HG02870 (cell line): ENCODE data around the gene SEMG1.

Experiments used
- ATAC-seq: cut with Tn5 transposase; IDR thresholded peaks from one replicate; pipeline ENCODE4 v1.9.1; 2021; ENCODE audit warnings: mild to moderate bottlenecking, moderate library complexity; ENCODE audit not compliant: unreplicated experiment

Gene SEMG1, protein sequence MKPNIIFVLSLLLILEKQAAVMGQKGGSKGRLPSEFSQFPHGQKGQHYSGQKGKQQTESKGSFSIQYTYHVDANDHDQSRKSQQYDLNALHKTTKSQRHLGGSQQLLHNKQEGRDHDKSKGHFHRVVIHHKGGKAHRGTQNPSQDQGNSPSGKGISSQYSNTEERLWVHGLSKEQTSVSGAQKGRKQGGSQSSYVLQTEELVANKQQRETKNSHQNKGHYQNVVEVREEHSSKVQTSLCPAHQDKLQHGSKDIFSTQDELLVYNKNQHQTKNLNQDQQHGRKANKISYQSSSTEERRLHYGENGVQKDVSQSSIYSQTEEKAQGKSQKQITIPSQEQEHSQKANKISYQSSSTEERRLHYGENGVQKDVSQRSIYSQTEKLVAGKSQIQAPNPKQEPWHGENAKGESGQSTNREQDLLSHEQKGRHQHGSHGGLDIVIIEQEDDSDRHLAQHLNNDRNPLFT

DNA sequence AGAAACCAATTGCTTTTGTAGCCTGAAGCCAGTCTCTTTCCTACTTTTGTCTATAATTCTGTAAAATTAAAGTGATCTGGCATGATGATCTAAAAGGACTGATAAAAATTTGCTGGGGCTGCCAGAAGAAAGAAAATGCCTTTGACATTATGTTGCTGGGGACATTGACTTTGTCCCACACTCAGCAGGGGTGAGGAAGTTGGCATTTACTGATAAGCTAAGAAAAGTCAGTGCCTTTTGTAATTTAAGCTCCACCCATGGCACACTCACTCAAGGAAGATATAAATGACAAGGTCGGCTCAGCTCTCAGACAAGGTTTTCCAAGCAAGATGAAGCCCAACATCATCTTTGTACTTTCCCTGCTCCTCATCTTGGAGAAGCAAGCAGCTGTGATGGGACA lies at the start of gene SEMG1:
SEMG1 (plus strand) TSS at position 309 of the 400 bp plus-strand sequence; CDS start at position 330, 21 bp downstream.
- no peak for ATAC-seq

GRCh38 chr20:45157962-45158361 lies 48.9 kb upstream of the SEMG1 start:
- no peak for ATAC-seq

GRCh38 chr20:45163083-45163803 lies 43.6 kb upstream of the SEMG1 start:
- no peak for ATAC-seq

- ATAC-seq: no peak
These were observed 41.9 kb upstream of the SEMG1 start for GRCh38 chr20:45164906-45165305.

- no peak for ATAC-seq
These were observed 33.3 kb upstream of the SEMG1 start for GRCh38 chr20:45173522-45173921.

DNA sequence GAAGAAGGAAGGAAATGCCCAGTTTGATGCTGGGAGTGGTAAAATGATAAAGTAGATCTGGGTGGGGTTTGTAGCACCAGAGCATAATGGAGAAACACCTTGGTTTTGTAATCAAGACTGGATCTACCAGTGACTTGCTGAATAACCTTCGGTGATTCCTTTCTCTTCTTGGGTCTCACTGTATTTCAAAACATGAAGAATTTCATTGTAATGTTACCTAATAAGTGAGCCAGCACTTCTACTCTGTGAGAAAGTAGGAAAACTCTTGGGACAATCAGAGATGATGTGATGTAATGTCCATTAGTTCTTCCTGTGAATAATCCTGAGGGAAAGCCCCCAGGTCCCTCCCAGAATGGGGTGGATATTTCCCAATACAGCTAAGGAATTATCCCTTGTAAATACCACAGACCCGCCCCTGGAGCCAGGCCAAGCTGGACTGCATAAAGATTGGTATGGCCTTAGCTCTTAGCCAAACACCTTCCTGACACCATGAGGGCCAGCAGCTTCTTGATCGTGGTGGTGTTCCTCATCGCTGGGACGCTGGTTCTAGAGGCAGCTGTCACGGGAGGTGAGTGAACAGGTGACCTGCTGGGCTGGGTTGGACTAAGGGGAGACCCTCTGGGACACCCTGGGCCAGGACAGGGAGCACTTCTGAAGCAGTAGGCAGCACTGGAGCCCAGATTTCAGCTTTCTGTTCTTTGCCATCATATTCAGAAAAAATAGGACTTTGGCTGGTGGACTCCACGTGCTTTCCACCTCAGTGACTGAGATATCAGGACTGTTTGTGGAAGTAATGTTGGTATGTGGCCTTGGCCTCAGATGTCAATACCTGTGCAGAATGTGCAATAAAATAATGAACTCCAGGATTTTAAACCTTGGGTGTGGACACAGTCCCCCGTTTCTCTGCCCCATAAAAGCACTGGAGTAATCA lies 32.1 kb upstream of the SEMG1 start, which contains the start of gene PI3:
PI3 (plus strand) TSS at position 469 of the 931 bp plus-strand sequence; CDS start at position 490, 21 bp downstream.
- no peak for ATAC-seq

- ATAC-seq: no peak
These were observed 30.1 kb upstream of the SEMG1 start for GRCh38 chr20:45176526-45177267.

DNA sequence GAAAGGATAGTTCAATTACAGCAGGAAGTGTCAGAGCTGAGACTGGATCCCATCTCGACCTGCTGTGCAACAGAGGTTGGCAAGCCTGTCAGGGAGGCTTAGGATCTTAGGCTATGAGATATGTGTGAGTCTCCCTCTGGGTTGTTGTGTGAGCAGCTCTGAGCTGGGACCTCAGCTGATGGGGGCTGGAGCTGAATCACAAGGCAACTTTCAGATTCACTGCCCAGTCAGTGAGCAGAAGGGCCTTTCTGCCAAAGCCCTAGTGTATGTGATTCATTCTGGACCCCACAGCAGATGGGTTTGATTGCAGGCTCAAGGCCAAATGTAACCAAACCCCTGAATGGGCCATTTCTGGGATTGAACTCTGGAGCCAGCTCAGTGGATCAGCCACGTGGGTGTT lies 27.7 kb upstream of the SEMG1 start:
- ATAC-seq: no peak

- ATAC-seq: no peak
These were observed 25.2 kb upstream of the SEMG1 start for GRCh38 chr20:45181639-45182038.

DNA sequence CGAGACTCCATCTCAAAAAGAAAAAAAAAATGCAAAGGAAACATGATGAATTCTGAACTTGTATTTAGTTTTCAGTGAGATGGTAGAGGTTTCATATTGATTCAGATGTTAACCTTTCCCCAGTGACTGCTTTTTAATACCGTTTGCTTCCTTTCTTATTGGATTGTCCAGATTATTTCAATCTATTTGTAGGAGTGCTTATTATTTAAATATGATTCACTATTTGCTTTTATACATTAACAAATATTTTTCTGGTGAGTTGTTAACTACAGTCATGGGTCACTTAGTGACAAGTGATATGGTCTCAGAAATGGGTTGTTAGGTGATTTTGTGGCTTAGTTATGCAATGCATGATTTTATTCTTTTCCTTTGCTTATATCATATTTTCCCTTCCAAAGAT lies 23.7 kb upstream of the SEMG1 start:
- no peak for ATAC-seq

DNA sequence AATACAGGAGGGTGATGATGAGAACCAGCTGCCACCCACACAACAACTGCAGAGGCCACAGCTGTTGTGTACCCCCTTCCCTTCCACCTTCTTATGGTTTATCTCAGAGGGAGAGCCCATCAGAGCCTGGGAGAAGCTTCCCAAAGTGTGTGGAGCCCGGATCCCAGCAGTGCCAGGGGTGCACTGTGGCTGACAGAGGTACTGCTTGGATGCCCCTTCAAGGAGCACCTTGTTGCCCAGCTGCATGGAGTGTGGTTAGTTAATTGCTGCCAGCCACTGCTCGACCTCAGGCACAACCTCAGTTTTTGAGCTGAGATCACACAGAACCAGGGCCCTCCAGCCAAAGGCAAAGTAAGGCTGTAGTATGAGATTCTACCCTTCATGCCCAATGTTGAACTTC lies 19.1 kb upstream of the SEMG1 start:
- no peak for ATAC-seq

DNA sequence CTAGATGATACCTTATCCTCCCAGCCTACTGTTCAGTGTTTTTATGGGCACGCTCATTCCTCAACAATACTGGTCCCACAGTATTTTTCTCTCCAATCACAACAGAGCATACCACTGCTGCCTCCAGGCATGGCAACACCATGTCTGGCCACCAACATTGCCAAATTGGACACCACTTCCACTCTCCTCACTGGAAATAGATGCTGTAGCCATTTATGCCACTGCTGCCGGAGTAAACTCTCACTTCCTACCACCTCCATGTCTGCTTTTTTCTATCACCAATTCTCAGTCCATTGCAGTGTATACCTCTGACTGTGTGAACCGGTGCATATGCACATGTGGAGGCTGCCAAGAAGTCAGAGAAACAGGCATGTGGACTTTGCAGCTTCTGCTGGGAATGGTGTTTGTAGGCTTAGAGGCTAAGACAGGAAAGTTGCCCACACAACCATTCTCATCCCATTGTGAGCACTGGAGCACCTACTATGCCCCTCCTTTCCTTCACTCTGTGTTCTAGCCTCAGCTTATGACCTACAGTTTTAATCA lies 17.7 kb upstream of the SEMG1 start:
- ATAC-seq: no peak

- no peak for ATAC-seq
These were observed 17.0 kb upstream of the SEMG1 start for GRCh38 chr20:45189861-45190260.

- ATAC-seq: no peak
These were observed 14.9 kb upstream of the SEMG1 start for GRCh38 chr20:45191926-45192325.

DNA sequence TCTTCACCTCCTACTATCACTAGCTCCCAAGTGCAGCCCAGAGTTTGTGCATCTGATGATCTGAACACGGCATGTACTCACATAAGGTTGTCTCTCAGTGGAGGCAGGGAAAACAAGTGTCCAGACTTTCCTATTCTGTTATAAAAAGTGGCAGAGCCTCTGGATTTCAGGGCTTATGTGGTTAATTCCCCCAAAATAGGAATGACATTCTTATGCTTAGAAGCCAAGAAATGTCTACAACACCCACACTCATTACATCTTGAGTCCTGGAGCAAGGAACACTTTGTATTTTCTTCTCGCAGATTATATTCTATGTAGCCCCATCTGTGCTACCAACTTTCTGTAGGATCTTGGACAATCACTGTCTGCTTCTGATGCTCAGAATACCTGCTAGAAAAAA lies 13.5 kb upstream of the SEMG1 start:
- ATAC-seq: no peak

GRCh38 chr20:45209924-45210323 lies 3.1 kb downstream of the SEMG1 start:
- ATAC-seq: no peak

DNA sequence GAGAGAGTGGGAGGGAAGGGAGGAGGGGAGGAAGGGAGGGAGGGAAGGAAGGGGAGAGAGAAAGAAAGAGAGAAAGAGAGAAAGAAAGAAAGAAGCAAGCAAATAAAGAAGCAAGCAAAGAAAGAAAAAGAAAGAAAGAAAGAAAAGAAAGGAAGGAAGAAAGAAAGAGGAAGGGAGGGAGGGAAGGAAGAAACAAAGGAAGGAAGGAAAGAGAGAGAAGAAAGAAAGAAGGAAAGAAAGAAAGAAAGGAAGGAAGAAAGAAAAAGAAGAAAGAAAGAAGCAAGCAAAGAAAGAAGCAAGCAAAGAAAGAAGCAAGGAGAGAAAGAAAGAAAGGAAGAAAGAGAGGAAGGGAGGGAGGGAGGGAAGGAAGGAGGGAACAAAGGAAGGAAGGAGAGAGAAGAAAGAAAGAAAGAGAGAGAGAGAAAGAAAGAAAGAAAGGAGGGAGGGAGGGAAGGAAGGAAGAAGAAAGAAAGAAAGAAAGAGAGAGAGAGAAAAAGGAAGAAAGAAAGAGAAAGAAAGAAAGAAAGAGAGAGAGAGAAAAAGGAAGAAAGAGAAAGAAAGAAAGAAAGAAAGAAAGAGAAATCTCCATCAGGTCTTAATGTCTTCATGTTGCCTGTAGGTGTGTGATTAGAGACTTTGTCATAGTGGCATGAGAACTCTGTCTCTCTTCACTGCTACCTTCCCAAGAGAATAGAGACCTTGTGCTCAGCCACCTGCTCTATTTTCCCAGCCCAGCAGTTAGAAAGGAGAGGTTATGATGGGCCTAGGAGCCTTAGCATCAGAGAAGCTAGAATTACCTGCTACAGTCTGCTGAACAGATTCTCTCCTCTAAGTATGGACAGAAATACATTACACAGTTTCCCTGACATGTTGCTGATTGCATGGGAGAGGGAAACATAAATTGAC lies 5.0 kb downstream of the SEMG1 start:
- no peak for ATAC-seq

DNA sequence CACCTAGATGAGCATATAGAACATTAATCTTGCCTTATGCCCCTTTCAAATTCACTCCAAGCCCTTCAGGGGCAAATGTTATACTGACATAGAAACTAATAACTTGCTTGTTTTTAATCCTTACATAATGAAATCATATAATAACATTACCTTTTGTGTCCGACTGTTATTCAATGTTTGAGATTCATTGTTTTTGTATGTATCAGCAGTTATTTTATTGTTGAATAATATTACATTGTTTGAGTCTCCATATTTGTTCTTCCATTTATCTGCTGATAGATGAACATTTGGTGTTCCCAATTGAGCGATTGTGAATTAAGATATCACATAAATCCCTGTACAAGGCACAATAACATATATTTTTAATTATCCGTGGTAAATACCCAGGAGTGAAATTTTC lies 6.0 kb downstream of the SEMG1 start:
- ATAC-seq: no peak

DNA sequence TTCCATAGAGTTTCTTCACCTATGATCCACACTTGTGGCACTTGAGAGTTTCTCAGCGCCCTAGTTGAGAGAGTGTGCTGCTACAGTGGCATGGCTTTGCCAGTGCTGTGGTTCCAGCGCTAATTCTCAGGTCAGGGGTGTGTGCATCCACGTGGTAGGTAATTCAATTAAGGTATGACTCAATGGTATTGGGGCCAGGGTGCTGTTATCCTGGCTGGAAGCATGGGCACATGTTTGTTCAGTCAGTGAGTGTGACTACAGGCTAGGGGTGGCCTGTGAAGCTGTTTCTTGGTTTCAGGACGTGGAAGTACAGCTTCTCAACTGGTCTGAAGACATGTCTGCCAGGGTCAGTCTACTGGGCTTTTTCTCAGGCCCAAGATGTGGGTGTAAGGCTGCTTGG lies 11.3 kb downstream of the SEMG1 start:
- no peak for ATAC-seq
